HUDEP-2 (cell line): ENCODE results near the gene SOX8.
A peak's percentile ranks its signal among the peaks of the same experiment; 100 is the strongest.
"Not testable (repeated sequence)": the region's sequence is repeated elsewhere in the genome, so short reads cannot be mapped to it uniquely, and the experiment has no call there.

Source experiments
- DNase-seq, 76 experiments: peaks; one replicate each; lab custom pipeline; 2025; ENCODE audit not compliant: unreplicated experiment in 76 of 76; lab: John Stamatoyannopoulos, UW

The SOX8 gene

DNA sequence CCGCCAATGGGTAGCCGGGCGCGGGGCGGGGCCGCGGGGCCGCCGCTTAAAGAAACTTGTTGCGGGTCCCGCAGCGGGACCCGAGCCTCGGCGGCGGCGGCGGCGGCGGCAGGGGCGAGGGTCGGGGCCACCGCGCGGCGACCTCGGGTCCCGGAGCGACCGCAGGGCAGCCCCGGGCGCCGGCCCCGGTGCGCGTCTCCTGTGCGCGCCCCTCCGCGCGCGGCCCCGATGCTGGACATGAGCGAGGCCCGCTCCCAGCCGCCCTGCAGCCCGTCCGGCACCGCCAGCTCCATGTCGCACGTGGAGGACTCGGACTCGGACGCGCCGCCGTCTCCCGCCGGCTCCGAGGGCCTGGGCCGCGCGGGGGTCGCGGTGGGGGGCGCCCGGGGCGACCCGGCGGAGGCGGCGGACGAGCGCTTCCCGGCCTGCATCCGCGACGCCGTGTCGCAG is at the start of gene SOX8:
TSS of gene SOX8 (plus strand) at position 76 of the 450 bp plus-strand sequence. CDS start at position 229, 153 bp downstream.
- no peak for DNase-seq

DNA sequence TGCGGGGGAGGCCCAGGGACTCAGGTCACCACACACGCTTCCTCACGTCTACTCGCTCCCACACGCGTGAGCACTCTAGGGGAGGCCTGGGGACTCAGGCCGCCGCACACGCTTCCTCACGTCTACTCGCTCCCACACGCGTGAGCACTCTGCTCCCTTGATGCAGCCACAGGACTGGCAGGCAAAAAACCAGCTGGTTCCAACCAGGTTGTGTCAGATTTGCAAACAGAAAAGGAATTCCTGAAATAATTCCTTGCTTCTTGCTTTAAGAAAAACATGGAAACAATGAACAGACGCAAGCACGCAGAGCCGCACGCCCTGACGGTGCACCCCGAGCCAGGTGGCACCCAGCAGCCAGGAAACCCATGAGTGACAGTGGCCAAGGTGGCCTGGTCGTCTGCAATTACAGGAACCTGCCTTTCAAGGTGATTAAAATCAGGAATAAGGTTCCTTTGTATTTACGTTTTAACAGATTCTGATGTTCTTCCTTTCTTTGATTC is 48.7 kb upstream of the SOX8 start:
- DNase-seq, result no peak

DNA sequence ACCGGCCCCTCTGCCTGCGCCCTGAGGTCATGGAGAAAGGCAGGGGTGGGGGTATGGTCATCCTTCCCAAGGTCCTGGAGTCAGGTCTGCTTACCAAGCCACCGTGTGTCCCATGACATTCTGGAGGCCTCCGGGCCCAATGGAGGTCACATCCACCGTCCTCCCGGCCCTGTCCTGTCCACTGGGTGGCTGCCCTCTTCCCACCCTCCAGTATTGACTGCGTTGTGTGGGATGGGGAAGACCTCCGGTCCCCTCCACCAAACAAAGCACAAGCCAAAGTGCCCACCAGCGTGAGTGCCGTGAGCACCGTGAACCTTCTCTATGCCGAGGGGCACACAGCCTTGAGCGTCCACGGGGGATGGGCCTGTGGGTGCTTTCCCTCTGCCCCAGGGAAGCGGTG is 48.0 kb upstream of the SOX8 start:
- DNase-seq, result no peak

DNA sequence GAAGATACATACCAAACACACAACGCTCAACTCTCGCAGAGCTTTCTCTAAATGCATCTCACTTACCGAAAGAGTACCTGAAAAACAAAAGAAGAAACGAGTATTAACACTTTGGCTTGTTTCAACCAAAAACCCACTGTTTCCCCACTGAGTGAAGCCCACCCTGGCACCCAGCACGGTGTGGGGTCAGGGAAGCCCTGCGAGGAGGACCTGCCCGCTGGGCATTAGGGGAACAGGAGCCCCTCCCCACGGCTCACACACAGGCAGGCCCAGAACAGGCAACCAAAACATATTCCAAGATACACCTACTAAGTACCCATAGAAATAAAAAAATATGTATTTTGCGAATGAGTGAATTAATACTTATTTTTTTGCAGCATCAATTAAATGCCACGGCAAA is 47.4 kb upstream of the SOX8 start:
- no peak for DNase-seq

DNA sequence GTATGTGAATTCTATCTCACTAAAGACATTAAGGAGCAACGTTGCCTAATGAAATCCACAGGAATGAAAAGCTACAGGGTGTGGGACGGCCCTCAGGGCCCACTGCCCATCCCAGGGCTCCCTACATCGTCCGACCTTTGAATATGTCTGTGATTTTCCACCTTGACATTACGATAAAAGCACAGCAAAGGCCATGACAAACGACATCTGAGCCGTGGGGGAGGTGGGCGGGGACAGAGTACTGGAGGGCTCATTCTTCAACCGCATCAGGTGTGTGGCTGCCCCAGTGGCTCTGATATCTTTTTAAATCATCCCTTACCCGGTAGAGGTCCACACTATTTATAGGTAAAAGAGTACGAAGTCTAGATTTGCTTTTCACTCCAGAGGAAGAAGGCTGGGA is 45.9 kb upstream of the SOX8 start:
- no peak for DNase-seq

DNA sequence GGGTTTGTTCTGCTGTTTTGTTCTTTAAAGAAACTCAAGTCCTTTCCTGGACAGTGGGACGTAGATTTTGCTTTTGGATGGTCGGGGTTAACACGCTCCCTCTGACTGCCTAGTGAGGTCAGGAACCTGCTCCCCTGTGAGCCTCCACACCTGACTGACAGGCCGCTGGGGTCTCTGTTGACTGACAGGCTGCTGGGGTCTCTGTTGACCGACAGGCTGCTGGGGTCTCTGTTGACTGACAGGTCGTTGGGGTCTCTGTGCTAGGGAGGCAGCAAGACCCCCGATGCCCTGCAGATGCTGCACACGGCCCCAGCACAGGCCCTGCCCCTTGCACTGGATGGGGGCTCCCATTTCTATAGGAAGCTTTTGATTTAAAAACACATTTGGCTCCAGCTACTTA is 44.3 kb upstream of the SOX8 start:
- DNase-seq, result no peak

DNA sequence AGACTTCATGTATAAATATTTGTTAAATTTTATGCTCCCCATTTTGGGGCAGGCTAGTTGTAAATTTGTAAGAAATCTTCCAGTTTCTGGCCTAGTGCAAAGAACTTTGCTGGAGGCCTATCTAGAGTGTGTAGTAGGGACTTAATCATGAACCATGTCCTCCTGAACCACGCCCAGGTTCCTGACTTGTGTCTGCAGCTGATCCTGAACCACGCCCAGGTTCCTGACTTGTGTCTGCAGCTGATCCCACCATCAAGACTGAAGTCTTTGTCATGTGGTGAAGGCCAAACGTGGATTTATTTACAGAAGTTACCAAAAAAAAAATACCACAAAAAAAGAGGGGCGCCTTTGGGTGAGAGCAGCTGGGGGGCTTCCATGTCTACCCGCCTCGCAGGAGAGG is 43.8 kb upstream of the SOX8 start:
- peak in 19 of 76 experiments; percentile 1 to 49 (median 13) for DNase-seq

DNA sequence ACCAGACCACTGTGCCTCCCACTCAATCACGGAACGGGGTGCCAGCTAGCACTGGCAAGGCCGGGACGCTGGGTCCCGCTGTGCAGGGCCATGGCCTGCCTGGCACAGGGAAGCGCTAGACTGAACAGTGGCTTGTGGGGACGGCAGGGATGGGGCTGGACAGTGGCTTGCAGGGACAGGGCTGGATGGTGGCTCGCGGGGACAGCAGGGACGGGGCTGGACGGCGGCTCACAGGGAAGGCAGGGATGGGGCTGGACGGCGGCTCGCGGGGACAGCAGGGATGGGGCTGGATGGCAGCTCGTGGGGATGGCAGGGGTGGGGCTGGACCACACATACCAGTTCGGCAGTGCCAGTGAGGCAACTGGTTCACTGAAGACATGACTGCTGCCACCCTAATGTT is 43.4 kb upstream of the SOX8 start:
- DNase-seq, result no peak

DNA sequence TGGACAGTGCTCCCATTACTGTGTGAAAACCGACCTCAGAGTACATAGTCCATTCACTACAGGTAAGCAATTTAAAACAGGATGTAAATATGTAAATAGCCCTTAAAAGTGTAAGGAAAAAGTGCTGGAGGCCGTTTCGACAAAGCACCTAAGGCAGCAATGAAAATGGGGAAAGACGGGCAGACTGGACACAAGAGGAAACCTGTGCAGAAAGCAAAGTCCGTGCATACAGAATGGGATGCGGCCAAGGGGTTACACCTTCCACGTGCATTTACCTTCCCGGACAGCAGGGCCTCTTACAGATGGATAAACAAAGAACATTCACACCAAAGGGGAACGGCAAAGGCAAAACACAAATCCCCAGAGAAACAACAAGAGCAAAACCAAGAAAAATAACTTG is 42.8 kb upstream of the SOX8 start:
- no peak for DNase-seq

DNA sequence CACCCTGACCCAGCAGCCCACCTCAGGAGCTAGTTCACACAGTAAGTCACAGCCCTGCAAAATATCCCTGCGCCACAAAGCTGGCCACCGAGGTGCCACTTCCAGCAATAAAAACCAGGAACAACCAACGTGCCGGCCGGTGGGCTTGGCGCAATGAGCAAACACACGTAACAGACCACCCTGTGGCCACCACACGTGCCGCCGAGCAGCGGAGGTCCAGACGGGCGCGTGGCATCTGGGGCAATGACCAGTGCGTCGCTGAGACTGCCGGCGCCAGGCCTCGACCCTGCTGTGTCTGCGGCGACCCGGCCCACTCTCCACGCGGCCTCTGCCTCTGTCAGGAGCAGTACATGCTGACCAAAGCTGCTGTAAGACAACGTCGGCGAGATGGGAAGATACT is 42.3 kb upstream of the SOX8 start:
- DNase-seq, result no peak

DNA sequence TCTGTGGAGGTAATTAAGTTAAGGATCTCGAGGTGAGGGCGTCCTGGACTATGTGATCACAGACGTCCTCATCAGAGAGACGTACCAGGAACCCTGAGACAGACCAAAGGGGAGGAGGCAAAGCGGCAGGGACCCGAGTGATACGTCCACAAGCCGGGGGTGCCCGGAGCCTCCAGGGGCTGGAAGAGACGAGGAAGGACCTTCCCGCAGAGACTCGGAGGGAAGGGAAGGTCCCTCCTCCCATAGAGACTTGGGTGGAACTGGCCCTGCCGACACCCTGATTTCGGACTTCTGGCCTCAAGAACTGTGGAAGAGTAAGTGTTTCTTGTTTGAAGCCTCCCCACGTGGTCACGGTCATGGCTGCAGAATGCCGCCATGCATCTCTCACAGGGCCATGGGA is 41.6 kb upstream of the SOX8 start:
- no peak for DNase-seq

DNA sequence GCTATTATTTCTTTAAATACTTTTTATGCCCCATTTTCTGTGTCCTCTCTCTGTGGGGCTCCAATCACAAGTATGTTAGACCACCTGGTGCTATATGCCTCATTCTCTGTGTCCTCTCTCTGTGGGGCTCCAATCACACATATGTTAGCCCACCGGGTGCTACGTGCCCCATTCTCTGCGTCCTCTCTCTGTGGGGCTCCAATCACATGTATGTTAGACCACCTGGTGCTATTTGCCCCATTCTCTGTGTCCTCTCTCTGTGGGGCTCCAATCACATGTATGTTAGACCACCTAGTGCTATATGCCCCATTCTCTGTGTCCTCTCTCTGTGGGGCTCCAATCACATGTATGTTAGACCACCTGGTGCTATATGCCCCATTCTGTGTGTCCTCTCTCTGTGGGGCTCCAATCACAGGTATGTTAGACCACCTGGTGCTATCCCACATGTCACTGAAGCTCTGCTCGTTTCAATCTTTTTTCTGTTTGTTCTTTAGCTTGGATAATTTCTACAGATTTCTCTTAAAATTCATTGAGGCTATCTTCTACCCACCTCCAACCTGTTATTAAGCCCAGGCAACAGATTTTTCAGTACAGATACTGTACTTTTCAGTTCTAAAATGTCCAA is 39.0 kb upstream of the SOX8 start:
- DNase-seq, result no peak

DNA sequence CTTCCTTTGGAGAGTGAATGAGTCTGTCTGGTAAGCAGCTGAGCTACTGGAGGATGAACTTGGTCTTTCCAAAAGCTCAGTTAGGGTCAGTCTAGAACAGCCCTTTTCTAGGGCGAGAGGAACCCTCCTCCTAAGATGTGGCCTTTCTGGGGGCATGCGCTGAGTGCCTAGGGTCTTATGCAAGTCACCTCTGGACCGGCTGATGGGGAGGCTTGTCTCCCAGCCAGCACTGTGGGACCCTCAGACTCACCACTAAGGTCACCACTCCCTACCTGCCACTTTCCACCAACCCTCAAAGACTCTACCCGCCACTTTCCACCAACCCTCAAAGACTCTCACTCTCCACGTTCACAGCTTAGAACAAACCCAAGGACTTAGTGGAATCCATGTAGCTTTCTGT is 37.6 kb upstream of the SOX8 start:
- DNase-seq, result no peak

DNA sequence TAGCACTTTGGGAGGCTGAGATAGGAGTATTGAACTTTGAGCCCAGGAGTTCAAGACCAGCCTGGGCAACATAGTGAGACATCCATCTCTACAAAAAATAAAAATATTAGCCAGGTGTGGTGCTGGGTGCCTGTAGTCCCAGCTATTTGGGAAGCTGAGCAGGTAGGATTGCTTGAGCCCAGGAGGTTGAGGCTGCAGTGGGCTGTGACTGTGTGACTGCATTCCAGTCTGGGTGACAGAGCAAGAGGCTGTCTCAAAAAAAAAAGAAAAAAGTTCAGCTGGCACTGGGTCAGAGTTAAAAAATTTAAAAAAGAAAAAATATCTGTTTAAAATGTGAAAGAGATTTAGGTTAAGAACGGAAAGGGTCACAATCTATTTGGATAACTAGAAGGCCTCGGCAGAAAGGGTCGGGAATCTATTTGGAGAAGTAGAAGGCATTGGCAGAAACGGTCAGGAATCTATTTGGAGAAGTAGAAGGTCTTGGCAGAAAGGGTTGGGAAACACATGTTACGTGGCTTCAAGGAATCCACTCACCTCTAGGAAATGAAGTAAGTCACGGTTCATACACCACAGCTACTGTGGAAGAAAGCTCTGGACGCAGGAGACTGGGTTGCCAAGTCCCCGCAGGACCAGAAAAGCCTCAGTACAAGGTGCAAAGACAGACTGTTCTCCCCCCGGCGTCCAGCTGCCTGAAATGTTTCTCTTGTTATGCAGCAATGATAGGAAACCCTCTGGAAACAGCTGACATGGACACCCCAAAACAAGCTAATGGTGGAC is 36.1 kb upstream of the SOX8 start:
- no peak for DNase-seq

DNA sequence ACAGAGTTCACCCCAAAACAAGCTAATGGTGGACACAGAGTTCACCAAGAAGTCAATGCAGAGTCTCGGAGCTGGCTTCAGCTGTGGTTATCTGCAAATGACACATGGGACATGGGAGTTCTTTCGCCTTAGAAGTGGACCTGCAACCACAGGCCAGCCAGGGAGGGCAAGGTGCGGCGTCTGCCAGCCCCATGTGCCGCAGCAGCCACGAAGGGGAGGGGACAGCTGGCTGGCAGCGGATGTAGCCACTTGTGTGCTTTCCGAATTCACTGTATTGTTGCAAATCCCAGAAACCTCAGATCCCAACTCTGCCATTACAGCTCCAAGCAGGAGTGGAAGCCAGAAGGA is 35.5 kb upstream of the SOX8 start:
- DNase-seq, result no peak

DNA sequence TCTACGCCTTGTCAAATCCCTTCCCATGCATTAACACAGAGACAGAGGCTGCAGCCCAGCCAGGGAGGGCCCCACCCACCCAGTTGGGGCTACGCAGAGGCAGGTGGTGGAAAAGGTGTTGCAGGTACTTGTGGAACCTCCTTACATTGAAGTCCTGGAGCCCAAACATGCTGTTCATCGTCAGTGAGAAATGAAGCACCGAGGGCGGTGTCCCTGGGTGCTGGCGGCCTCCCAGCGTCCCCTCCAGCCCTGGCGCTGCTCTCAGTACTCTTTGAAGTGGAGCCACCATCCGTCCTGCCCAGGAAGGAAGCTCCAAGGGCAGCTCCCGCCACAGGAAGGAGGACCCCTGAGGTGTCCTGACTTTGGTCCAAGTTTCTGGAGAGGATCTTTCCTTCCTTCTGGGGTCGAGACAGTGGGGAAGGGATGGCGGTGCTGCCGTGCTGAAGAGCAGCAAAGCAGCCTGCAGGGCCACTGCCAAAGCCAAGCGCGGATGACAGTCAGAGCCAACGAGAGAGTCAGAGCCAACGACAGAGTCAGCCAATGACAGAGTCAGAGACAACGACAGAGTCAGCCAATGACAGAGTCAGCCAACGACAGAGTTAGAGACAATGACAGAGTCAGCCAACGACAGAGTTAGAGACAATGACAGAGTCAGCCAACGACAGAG is 34.2 kb upstream of the SOX8 start:
- no peak for DNase-seq

DNA sequence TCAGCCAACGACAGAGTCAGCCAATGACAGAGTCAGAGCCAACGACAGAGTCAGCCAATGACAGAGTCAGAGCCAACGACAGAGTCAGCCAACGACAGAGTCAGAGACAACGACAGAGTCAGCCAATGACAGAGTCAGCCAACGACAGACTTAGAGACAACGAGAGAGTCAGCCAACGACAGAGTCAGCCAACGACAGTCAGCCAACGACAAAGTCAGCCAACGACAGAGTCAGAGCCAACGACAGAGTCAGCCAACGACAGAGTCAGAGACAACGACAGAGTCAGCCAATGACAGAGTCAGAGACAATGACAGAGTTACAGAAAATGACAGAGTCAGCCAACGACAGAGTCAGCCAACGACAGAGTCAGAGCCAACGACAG is 33.7 kb upstream of the SOX8 start:
- DNase-seq, result not testable (repeated sequence)

DNA sequence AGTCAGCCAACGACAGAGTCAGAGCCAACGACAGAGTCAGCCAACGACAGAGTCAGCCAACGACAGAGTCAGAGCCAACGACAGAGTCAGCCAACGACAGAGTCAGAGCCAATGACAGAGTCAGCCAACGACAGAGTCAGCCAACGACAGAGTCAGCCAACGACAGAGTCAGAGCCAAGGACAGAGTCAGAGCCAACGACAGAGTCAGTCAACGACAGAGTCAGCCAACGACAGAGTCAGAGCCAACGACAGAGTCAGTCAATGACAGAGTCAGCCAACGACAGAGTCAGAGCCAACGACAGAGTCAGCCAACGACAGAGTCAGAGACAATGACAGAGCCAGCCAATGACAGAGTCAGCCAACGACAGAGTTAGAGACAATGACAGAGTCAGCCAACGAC is 32.8 kb upstream of the SOX8 start:
- DNase-seq, result not testable (repeated sequence)

DNA sequence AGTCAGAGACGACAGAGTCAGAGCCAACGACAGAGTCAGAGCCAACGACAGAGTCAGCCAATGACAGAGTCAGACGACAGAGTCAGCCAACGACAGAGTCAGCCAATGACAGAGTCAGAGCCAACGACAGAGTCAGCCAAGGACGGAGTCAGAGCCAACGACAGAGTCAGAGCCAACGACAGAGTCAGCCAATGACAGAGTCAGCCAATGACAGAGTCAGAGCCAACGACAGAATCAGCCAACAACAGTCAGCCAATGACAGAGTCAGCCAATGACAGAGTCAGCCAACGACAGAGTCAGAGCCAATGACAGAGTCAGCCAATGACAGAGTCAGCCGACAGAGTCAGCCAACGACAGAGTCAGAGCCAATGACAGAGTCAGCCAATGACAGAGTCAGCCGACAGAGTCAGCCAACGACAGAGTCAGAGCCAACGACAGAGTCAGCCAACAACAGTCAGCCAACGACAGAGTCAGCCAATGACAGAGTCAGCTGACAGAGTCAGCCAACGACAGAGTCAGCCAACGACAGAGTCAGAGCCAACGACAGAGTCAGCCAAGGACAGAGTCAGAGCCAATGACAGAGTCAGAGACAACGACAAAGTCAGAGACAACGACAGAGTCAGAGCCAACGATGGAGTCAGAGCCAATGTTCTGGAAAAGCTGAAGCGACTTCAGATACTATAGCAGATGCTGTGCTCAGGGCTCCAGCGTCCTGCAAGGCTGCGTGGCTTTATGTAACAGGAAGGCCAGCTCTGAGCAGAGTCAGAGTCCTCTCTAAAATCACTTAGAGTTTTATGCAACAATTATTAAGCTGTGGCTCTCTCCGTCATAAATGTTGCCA is 30.6 kb upstream of the SOX8 start:
- DNase-seq, result not testable (repeated sequence)

DNA sequence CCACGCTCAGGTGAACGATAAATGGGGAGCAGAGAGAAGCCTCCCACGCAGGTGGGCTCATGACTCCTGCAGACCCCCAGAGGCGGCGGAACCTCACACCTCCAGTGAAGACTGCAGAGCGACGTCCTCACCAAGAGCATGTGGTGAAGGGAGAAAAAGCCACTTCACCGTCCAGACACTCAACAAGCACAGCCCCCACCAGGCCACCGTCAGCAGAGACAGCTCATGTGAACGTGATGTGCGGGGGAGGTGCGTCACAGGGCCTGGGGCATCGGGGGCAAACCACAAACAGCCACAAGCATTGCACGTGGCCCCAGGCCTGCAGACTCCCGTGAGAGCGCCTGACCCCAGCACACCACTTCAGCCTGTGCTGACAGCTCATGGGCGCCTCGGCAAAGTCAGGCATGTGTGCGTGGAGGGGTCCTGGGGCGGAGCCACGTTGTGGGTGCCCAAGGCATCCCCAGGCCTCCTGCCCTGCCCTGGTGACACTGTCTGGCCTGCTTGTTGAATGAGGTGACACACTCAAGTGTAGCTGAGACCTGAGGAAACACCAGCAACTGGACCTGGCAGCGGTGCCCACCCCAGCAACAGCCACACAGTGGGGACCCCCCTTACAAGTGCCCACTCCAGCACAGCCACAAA is 29.8 kb upstream of the SOX8 start:
- no peak for DNase-seq
